Measurements from ENCODE around the gene KAZN.

Gene KAZN

DNA sequence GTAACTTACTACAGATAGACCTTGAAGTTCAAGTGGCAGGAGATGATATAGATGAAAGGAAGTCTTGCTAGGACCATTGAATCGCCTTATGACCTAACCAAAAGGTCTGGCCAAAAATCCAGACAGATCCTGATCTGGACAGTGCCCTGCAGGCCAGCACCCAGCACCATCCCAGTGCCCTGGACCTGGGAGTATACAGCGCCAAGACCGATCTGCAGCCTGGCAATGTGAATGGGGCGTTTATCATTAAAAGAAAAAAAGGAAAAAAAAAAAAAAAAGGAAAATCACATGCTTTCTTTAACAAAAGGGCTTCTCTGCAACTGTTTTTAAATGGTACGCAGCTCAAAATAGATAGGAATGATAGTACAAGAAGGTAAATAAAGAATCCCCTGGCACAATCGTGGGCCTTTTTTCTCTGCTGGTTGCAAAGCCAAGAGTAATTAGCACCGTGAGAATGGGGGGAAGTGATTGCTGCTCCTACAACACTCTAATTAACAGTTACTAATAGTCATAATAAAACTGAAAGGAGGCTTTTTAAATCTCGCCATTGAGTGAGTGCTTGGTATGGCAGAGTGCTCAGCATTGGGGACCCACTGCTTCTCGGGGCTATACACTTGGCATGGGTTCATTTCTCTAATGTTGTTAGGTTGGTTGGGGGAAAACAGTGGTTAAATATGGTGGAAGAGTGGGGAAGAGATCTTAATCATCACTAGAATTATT is 146.7 kb downstream of the KAZN start:
- no peak overlapping the region for H3K4me3 ChIP-seq (ENCODE audit: low read depth, low read length)
- TF ChIP-seq, protein P1, sequence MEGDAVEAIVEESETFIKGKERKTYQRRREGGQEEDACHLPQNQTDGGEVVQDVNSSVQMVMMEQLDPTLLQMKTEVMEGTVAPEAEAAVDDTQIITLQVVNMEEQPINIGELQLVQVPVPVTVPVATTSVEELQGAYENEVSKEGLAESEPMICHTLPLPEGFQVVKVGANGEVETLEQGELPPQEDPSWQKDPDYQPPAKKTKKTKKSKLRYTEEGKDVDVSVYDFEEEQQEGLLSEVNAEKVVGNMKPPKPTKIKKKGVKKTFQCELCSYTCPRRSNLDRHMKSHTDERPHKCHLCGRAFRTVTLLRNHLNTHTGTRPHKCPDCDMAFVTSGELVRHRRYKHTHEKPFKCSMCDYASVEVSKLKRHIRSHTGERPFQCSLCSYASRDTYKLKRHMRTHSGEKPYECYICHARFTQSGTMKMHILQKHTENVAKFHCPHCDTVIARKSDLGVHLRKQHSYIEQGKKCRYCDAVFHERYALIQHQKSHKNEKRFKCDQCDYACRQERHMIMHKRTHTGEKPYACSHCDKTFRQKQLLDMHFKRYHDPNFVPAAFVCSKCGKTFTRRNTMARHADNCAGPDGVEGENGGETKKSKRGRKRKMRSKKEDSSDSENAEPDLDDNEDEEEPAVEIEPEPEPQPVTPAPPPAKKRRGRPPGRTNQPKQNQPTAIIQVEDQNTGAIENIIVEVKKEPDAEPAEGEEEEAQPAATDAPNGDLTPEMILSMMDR (IDR thresholded peaks at IDR 0.05; ENCODE audit: borderline replicate concordance, insufficient read depth, low read depth, low read length) = no peak

DNA sequence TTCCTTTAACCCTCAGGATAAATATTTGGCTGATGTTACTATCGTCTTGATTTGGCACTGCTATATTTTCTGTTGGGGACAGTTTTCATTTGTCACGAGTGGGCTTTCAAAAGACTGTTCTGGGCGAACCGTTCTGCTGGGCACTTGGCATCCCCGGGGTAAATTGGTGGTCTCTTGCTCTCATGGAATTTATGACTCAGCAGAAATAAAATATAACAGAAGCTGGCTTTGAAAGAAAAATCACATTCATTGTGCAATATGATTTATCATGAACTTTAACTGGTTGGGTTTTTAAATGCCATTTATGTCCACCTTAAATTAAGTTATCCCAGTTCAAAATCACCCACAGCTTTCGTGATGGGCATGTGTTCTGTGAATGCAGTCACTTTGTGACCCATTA is 147.3 kb downstream of the KAZN start:
- TF ChIP-seq, protein P1 (IDR thresholded peaks at IDR 0.05; ENCODE audit: borderline replicate concordance, insufficient read depth, low read depth, low read length) = no peak

DNA sequence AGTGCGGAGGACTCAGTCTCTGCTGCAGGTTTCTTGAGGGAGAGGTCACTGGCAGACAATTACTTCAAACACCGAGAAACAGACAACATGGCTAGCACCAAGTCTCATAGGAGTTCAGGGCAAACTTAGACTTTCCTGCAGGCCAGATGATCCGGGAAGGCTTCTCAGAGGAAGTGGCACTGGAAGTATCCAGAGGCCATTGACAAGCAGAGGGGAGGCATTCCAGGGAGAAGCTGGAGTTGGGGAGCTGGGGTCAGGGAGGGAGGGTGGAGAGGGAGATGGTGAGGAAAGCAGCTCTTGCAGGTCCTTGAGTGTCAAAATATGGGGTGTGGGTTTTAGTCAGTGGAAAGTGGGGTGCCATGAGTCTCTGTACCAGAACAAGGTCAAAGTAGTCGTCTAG is 147.9 kb downstream of the KAZN start:
- no peak overlapping the region for H3K4me3 ChIP-seq (ENCODE audit: low read depth, low read length)
- TF ChIP-seq, protein P1 (IDR thresholded peaks at IDR 0.05; ENCODE audit: borderline replicate concordance, insufficient read depth, low read depth, low read length) = no peak

More for the DNA sequence above, 147.3 kb downstream of the KAZN start:
- H3K4me3 ChIP-seq (ENCODE audit: low read depth, low read length) = no peak overlapping the region

DNA sequence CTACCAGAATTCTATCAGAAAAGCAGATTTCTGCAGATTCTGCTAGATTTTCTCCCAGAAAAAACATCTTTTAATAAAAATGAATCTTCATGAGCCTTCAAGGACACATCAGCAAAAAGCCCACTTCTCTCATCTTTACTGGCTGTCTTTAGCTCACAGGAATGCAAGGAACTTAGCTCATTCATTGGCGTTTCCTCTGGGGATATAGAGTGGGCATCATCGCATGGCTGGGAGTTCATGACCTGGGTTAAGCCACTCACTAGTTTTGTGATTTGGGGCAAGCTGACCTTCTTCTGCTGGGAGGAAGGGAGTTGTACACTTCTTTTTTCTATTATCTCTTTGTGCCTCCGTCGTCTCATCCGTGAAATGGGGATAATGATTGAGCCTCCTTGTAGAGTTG is 149.7 kb downstream of the KAZN start:
- no peak overlapping the region for H3K4me3 ChIP-seq (ENCODE audit: low read depth, low read length)
- TF ChIP-seq, protein P1 (IDR thresholded peaks at IDR 0.05; ENCODE audit: borderline replicate concordance, insufficient read depth, low read depth, low read length) = no peak

DNA sequence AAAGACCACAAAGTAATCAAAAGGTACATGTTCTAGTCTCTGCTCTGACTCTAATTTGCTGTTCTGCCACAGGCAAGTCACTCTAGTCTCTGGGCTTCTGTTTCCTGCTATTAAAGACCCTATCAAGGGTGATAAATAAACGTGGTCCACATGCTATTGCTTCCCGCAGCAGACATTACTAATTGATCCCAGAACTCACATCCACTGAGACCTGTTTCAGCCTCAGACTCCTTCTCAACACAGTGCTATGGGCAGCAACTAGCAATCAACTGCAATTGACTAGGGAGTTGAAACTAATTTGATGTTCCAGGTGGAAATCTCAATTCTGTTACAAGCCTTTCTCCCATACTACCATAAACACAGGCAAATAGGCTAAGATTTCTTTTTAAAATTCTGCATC is 150.5 kb downstream of the KAZN start:
- no peak overlapping the region for H3K4me3 ChIP-seq (ENCODE audit: low read depth, low read length)
- TF ChIP-seq, protein P1 (IDR thresholded peaks at IDR 0.05; ENCODE audit: borderline replicate concordance, insufficient read depth, low read depth, low read length) = no peak

DNA sequence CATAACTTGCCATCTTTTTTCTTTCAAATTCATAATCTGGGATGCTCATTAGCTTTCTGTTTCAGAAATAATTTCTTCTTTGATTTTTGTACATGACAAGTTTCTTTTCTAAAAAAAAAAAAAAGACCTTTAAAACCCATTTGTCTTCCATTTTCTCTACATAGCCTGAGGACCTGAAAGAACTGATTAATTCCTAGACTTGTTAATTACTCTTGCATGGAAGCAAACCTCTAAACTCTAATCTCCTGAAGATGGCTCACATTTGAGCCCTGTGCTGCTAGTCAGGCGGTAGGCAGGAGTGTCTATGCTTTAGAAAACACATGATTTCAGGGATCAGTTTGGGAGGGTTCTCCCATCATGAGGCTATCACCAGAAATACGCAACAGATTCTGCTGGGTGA is 152.0 kb downstream of the KAZN start:
- TF ChIP-seq, protein P1 (IDR thresholded peaks at IDR 0.05; ENCODE audit: borderline replicate concordance, insufficient read depth, low read depth, low read length) = no peak
- no peak overlapping the region for H3K4me3 ChIP-seq (ENCODE audit: low read depth, low read length)

DNA sequence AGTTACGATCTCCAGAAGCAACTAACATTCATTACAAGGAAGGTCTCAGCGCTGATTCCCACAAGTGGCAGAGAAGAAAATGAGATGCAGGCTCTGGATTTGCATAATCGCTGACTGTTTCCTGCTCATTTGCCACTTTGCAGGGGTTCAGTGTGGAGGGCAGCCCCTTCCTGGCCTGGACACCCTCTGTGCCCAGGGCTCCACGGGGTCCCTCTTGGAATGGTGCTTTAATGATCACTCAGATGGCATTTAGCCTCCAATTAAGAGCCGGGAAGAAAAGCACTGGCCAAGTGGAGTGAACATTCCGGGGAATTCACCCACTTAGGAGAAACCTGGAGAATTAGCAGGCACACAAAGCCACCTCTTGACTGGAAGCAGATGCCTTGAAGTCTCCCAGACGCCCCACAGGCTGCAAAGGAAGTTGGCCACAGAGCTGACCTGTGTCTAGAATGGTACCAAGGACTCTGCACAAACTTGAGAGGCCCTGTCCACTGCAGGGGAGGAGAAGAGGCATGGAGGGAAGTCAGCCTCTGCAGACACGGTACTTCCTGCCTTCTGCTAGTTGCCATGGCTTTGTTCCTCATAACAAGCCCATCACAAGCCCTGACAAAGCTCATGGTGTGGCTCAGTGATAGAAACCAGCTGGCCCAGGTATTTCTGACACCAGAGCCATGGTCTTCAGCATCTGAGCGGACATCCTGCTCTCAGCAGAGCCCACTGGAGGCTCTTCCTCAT is 157.2 kb downstream of the KAZN start:
- no peak overlapping the region for H3K4me3 ChIP-seq (ENCODE audit: low read depth, low read length)
- TF ChIP-seq, protein P1 (IDR thresholded peaks at IDR 0.05; ENCODE audit: borderline replicate concordance, insufficient read depth, low read depth, low read length) = no peak
